Spleen (tissue), 7 donors: ENCODE measurements around the gene FCHO2.

Experiments used
- CTCF ChIP-seq, 11 experiments: fragments of 200-600 bp in 7 of 11; fragments of 450-650 bp in 4 of 11; sonication (generic) in 4 of 11; IDR thresholded peaks in 8 of 11; conservative IDR thresholded peaks in 3 of 11; 1 replicate in 7 of 11; 2 replicates in 4 of 11; pipeline versions ENCODE4 v1.4.0 to v1.8.0; 2016 to 2021; ENCODE audit warnings: antibody characterized with exemption in 11 of 11, inconsistent platforms in 4 of 11, mild to moderate bottlenecking in 1 of 11
- POLR2A ChIP-seq, 3 donors: fragments of 450-650 bp; IDR thresholded peaks; one replicate each; pipeline ENCODE4 v1.5.1; 2017; ENCODE audit warnings: antibody characterized with exemption in 3 of 3, mild to moderate bottlenecking in 1 of 3
- donor health status: DM: no; HTN: no; CAD: no; lungs with moderate emphysema.
- donor health status: DM: no; HTN: no; CAD: no.
- donor health status: DM: no; HTN: no; CAD: no.

GRCh38 chr5:73008831-73009230 lies 53.0 kb downstream of the FCHO2 start:
- no peak for TF ChIP-seq POLR2A (IDR thresholded peaks at IDR 0.05)
- no peak for TF ChIP-seq CTCF (IDR thresholded peaks at IDR 0.05 in 8 of 11, conservative IDR thresholded peaks at IDR 0.05 in 3 of 11)
